ENCODE measurements around the gene OMA1. TPM values are rescaled to one million over a fixed set of nuclear protein-coding genes. Genes with fewer than 3 reads are reported as not detected.
"Not testable (repeated sequence)": the region's sequence is repeated elsewhere in the genome, so short reads cannot be mapped to it uniquely, and the experiment has no call there.

The OMA1 gene
- total and polyA plus RNA-seq, 7 donors = 8.2 to 30.4 (median 18.0) TPM

- ATAC-seq (no peak), DNase-seq (no peak)
- H3K27me3 ChIP-seq (ENCODE audit: insufficient read depth in 3 of 3, low read length in 2 of 3) = peaks cover 0 to 3% (median 0%) of the 10 kb centered on the region in 3 donors
- no peaks in the 10 kb centered on the region for H3K9me3 ChIP-seq
- H3K4me1 ChIP-seq = peaks cover 21% of the 10 kb centered on the region
- no peak overlapping the region for H3K27ac ChIP-seq
- H3K4me3 ChIP-seq = no peak overlapping the region
- TF ChIP-seq CTCF (IDR thresholded peaks at IDR 0.05) = no peak
- WGBS, 3 donors = 78 to 84% (median 84%) methylated on average over 5 of the region's 5 CpGs
- no peaks in the 10 kb centered on the region for H3K36me3 ChIP-seq (ENCODE audit: insufficient read depth in 1 of 2, low read depth in 1 of 2)
- intact Hi-C loops (cut with DNase I) = no loop called here
Observed at GRCh38 chr1:58568911-58569310, 22.4 kb upstream of the OMA1 start.

- peaks cover 0 to 3% (median 0%) of the 10 kb centered on the region in 3 donors for H3K27me3 ChIP-seq (ENCODE audit: insufficient read depth in 3 of 3, low read length in 2 of 3)
- peak in 3 of 4 donors; percentile 56 to 86 (median 72) for ATAC-seq
- no peaks in the 10 kb centered on the region for H3K9me3 ChIP-seq
- no peak for DNase-seq
- intact Hi-C loops (cut with DNase I) = no loop called here
- H3K36me3 ChIP-seq (ENCODE audit: insufficient read depth in 1 of 2, low read depth in 1 of 2) = no peaks in the 10 kb centered on the region
- H3K4me3 ChIP-seq = no peak overlapping the region
- no peak overlapping the region for H3K27ac ChIP-seq
- 38 to 43% (median 43%) methylated on average over 4 of the region's 4 CpGs for WGBS, 3 donors
- peaks cover 21% of the 10 kb centered on the region for H3K4me1 ChIP-seq
- no peak for TF ChIP-seq CTCF (IDR thresholded peaks at IDR 0.05)
Observed at GRCh38 chr1:58568271-58568860, 21.8 kb upstream of the OMA1 start.

GRCh38 chr1:58566339-58566738 is 19.8 kb upstream of the OMA1 start:
- H3K27me3 ChIP-seq (ENCODE audit: insufficient read depth in 3 of 3, low read length in 2 of 3) = no peaks in the 10 kb centered on the region
- intact Hi-C loops (cut with DNase I) = no loop called here
- H3K4me1 ChIP-seq = peaks cover 21% of the 10 kb centered on the region
- DNase-seq (no peak), ATAC-seq (no peak)
- H3K9me3 ChIP-seq = no peaks in the 10 kb centered on the region
- TF ChIP-seq CTCF (IDR thresholded peaks at IDR 0.05) = no peak
- H3K36me3 ChIP-seq (ENCODE audit: insufficient read depth in 1 of 2, low read depth in 1 of 2) = no peaks in the 10 kb centered on the region
- WGBS, 3 donors = 74 to 82% (median 76%) methylated on average over 3 of the region's 3 CpGs
- H3K27ac ChIP-seq = no peak overlapping the region
- H3K4me3 ChIP-seq = no peak overlapping the region

GRCh38 chr1:58563715-58564114 is 17.2 kb upstream of the OMA1 start:
- H3K9me3 ChIP-seq; ATAC-seq; H3K4me3 ChIP-seq; H3K27ac ChIP-seq; DNase-seq; H3K36me3 ChIP-seq (ENCODE audit: insufficient read depth in 1 of 2, low read depth in 1 of 2); intact Hi-C loops (cut with DNase I); H3K27me3 ChIP-seq (ENCODE audit: insufficient read depth in 3 of 3, low read length in 2 of 3): not testable (repeated sequence)
- H3K4me1 ChIP-seq = peaks cover 20% of the 10 kb centered on the region
- 89 to 100% (median 91%) methylated on average over 1 of the region's 1 CpG for WGBS, 3 donors

GRCh38 chr1:58561633-58562032 is 15.1 kb upstream of the OMA1 start:
- ATAC-seq (no peak), DNase-seq (no peak)
- intact Hi-C loops (cut with DNase I) = no loop called here
- Histone ChIP-seq H3K27ac (no peak overlapping the region), H3K36me3 (ENCODE audit: insufficient read depth in 1 of 2, low read depth in 1 of 2) (no peaks in the 10 kb centered on the region), H3K9me3 (no peaks in the 10 kb centered on the region), H3K27me3 (ENCODE audit: insufficient read depth in 3 of 3, low read length in 2 of 3) (no peaks in the 10 kb centered on the region), H3K4me3 (no peak overlapping the region), H3K4me1 (peaks cover under 1% of the 10 kb centered on the region)
- no peak for TF ChIP-seq CTCF (IDR thresholded peaks at IDR 0.05)
- WGBS, 3 donors = 73 to 76% (median 74%) methylated on average over 6 of the region's 6 CpGs
